Measurements from ENCODE around the gene DACT1.

DACT1 gene

DNA sequence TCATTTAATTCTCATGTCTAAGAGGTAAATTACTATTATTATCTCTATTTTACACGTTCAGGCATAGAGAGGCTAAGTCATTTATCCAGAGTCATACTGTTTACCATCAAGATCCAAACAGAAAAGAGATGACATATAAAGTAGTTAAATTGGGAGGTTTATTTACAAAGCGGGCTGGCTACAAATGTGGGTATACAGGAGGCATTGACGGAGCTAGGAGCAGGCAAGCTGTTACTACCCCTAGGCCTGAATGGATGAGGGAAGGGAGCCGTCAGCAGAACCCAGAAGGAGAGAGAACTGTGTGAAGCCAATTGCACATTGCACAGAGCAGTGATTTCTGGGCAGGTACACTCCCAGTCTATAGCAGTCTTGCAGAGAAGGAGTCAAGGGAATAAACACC lies 39.8 kb downstream of the DACT1 start:
- Histone ChIP-seq H3K9me3 (ENCODE audit: insufficient read depth, low read length) (no peaks in the 10 kb centered on the region), H3K27me3 (ENCODE audit: insufficient read depth, insufficient read length) (no peaks in the 10 kb centered on the region), H3K4me1 (ENCODE audit: insufficient read depth, insufficient read length) (no peaks in the 10 kb centered on the region), H3K9ac (ENCODE audit: insufficient read length, low read depth) (no peak overlapping the region), H3K4me3 (ENCODE audit: insufficient read length, low read depth) (no peak overlapping the region), H3K36me3 (ENCODE audit: insufficient read depth, insufficient read length, low read length) (no peaks in the 10 kb centered on the region)
- TF ChIP-seq YY1 (IDR thresholded peaks at IDR 0.05; ENCODE audit: insufficient read depth, insufficient read length): no peak
- TF ChIP-seq ZNF274 (IDR thresholded peaks at IDR 0.05; ENCODE audit: low read depth, low read length): no peak
- no peak for TF ChIP-seq SUZ12 (IDR thresholded peaks at IDR 0.05; ENCODE audit: extremely low read depth, insufficient read depth, insufficient read length)
- no peak for DNase-seq (ENCODE audit: low read depth, low spot score)

DNA sequence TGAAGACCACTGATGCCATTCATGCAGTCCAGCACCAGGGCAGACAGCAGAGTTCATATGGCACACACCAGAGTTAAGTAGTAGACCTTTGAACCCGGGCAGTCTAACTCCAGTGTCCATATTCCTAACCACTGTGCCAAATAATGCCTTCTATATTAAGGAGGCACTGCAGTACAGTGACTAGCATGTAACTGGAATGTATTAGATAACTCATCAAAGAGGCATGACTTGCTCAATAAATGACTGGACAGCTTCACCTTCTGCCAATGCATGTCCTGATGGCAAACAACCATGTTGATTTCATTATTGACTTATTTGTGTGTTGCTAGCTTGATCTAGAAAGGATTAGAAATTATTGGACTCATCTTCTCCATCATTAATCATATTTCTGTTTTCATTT lies 40.2 kb downstream of the DACT1 start:
- Histone ChIP-seq H3K4me3 (ENCODE audit: insufficient read length, low read depth) (no peak overlapping the region), H3K36me3 (ENCODE audit: insufficient read depth, insufficient read length, low read length) (no peaks in the 10 kb centered on the region), H3K9me3 (ENCODE audit: insufficient read depth, low read length) (no peaks in the 10 kb centered on the region), H3K4me1 (ENCODE audit: insufficient read depth, insufficient read length) (no peaks in the 10 kb centered on the region), H3K9ac (ENCODE audit: insufficient read length, low read depth) (no peak overlapping the region), H3K27me3 (ENCODE audit: insufficient read depth, insufficient read length) (no peaks in the 10 kb centered on the region)
- TF ChIP-seq YY1 (IDR thresholded peaks at IDR 0.05; ENCODE audit: insufficient read depth, insufficient read length) (no peak), SUZ12 (IDR thresholded peaks at IDR 0.05; ENCODE audit: extremely low read depth, insufficient read depth, insufficient read length) (no peak), ZNF274 (IDR thresholded peaks at IDR 0.05; ENCODE audit: low read depth, low read length) (no peak)
- no peak for DNase-seq (ENCODE audit: low read depth, low spot score)

GRCh38 chr14:58680698-58681097 lies 42.9 kb downstream of the DACT1 start:
- no peaks in the 10 kb centered on the region for H3K36me3 ChIP-seq (ENCODE audit: insufficient read depth, insufficient read length, low read length)
- no peaks in the 10 kb centered on the region for H3K27me3 ChIP-seq (ENCODE audit: insufficient read depth, insufficient read length)
- no peak overlapping the region for H3K9ac ChIP-seq (ENCODE audit: insufficient read length, low read depth)
- TF ChIP-seq ZNF274 (IDR thresholded peaks at IDR 0.05; ENCODE audit: low read depth, low read length) (no peak), YY1 (IDR thresholded peaks at IDR 0.05; ENCODE audit: insufficient read depth, insufficient read length) (no peak), SUZ12 (IDR thresholded peaks at IDR 0.05; ENCODE audit: extremely low read depth, insufficient read depth, insufficient read length) (no peak)
- H3K4me1 ChIP-seq (ENCODE audit: insufficient read depth, insufficient read length): no peaks in the 10 kb centered on the region
- H3K9me3 ChIP-seq (ENCODE audit: insufficient read depth, low read length): no peaks in the 10 kb centered on the region
- no peak for DNase-seq (ENCODE audit: low read depth, low spot score)
- H3K4me3 ChIP-seq (ENCODE audit: insufficient read length, low read depth): no peak overlapping the region

DNA sequence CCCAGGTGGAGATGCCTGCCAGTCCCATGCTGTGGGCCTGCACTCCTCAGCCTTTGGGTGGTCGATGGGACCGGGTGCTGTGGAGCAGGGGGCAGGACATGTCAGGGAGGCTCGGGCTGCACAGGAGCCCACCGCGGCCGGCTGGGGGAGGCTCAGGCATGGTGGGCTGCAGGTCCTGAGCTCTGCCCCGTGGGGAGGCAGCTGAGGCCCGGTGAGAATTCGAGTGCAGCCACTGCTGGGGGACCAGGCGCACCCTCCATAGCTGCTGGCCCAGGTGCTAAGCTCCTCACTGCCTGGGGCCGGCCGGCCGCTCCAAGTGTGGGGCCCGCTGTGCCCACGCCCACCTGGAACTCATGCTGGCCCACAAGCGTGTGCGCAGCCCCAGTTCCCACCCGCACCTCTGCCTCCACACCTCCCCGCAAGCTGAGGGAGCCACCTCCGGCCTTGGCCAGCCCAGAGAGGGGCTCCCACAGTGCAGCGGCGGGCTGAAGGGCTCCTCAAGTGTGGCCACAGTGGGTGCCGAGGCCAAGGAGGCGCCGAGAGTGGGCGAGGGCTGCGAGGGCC lies 49.6 kb downstream of the DACT1 start:
- Histone ChIP-seq H3K9me3 (ENCODE audit: insufficient read depth, low read length) (peaks cover 23% of the 10 kb centered on the region), H3K4me3 (ENCODE audit: insufficient read length, low read depth) (no peak overlapping the region), H3K27me3 (ENCODE audit: insufficient read depth, insufficient read length) (no peaks in the 10 kb centered on the region), H3K9ac (ENCODE audit: insufficient read length, low read depth) (no peak overlapping the region), H3K4me1 (ENCODE audit: insufficient read depth, insufficient read length) (no peaks in the 10 kb centered on the region), H3K36me3 (ENCODE audit: insufficient read depth, insufficient read length, low read length) (no peaks in the 10 kb centered on the region)
- no peak for DNase-seq (ENCODE audit: low read depth, low spot score)
- TF ChIP-seq SUZ12 (IDR thresholded peaks at IDR 0.05; ENCODE audit: extremely low read depth, insufficient read depth, insufficient read length): no peak
- TF ChIP-seq YY1 (IDR thresholded peaks at IDR 0.05; ENCODE audit: insufficient read depth, insufficient read length): no peak
- no peak for TF ChIP-seq ZNF274 (IDR thresholded peaks at IDR 0.05; ENCODE audit: low read depth, low read length)

GRCh38 chr14:58690801-58691516 lies 53.2 kb downstream of the DACT1 start:
- Histone ChIP-seq H3K27me3 (ENCODE audit: insufficient read depth, insufficient read length) (no peaks in the 10 kb centered on the region), H3K4me3 (ENCODE audit: insufficient read length, low read depth) (no peak overlapping the region)
- no peak for DNase-seq (ENCODE audit: low read depth, low spot score)

DNA sequence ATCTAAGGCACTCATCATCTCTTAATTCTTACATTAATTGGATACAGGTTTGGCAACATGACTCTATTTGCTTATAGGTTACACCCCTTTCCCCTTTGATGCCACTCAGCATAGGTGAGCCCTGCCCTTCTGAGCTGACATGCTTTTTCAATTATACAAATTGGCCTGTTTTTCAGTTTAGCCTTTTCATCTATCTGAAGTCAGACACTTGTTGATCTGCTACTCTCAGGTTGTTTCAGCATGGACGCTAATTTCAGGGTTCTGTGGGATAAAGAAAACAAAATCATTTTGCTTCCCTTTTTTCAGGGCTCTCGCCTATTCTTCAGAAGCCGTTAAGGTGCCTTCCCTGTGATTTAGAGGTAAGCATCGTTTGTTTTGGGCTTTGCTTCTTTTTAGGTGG lies 55.3 kb downstream of the DACT1 start:
- TF ChIP-seq SUZ12 (IDR thresholded peaks at IDR 0.05; ENCODE audit: extremely low read depth, insufficient read depth, insufficient read length) (no peak), YY1 (IDR thresholded peaks at IDR 0.05; ENCODE audit: insufficient read depth, insufficient read length) (no peak), ZNF274 (IDR thresholded peaks at IDR 0.05; ENCODE audit: low read depth, low read length) (no peak)
- Histone ChIP-seq H3K4me3 (ENCODE audit: insufficient read length, low read depth) (no peak overlapping the region), H3K36me3 (ENCODE audit: insufficient read depth, insufficient read length, low read length) (no peaks in the 10 kb centered on the region), H3K9me3 (ENCODE audit: insufficient read depth, low read length) (peaks cover 12% of the 10 kb centered on the region), H3K4me1 (ENCODE audit: insufficient read depth, insufficient read length) (no peaks in the 10 kb centered on the region), H3K27me3 (ENCODE audit: insufficient read depth, insufficient read length) (no peaks in the 10 kb centered on the region), H3K9ac (ENCODE audit: insufficient read length, low read depth) (no peak overlapping the region)
- DNase-seq (ENCODE audit: low read depth, low spot score): no peak

More at GRCh38 chr14:58690801-58691516, 53.2 kb downstream of the DACT1 start:
- no peak overlapping the region for H3K9ac ChIP-seq (ENCODE audit: insufficient read length, low read depth)
- H3K36me3 ChIP-seq (ENCODE audit: insufficient read depth, insufficient read length, low read length): no peaks in the 10 kb centered on the region
- no peak for TF ChIP-seq ZNF274 (IDR thresholded peaks at IDR 0.05; ENCODE audit: low read depth, low read length)
- no peak for TF ChIP-seq YY1 (IDR thresholded peaks at IDR 0.05; ENCODE audit: insufficient read depth, insufficient read length)
- no peak for TF ChIP-seq SUZ12 (IDR thresholded peaks at IDR 0.05; ENCODE audit: extremely low read depth, insufficient read depth, insufficient read length)
- H3K9me3 ChIP-seq (ENCODE audit: insufficient read depth, low read length): peaks cover 23% of the 10 kb centered on the region
- H3K4me1 ChIP-seq (ENCODE audit: insufficient read depth, insufficient read length): no peaks in the 10 kb centered on the region

GRCh38 chr14:58695514-58695913 lies 57.8 kb downstream of the DACT1 start:
- no peaks in the 10 kb centered on the region for H3K4me1 ChIP-seq (ENCODE audit: insufficient read depth, insufficient read length)
- H3K4me3 ChIP-seq (ENCODE audit: insufficient read length, low read depth): no peak overlapping the region
- H3K9me3 ChIP-seq (ENCODE audit: insufficient read depth, low read length): no peaks in the 10 kb centered on the region
- TF ChIP-seq SUZ12 (IDR thresholded peaks at IDR 0.05; ENCODE audit: extremely low read depth, insufficient read depth, insufficient read length): no peak
- no peak for TF ChIP-seq ZNF274 (IDR thresholded peaks at IDR 0.05; ENCODE audit: low read depth, low read length)
- no peak for TF ChIP-seq YY1 (IDR thresholded peaks at IDR 0.05; ENCODE audit: insufficient read depth, insufficient read length)
- no peaks in the 10 kb centered on the region for H3K36me3 ChIP-seq (ENCODE audit: insufficient read depth, insufficient read length, low read length)
- no peak overlapping the region for H3K9ac ChIP-seq (ENCODE audit: insufficient read length, low read depth)
- H3K27me3 ChIP-seq (ENCODE audit: insufficient read depth, insufficient read length): no peaks in the 10 kb centered on the region
- DNase-seq (ENCODE audit: low read depth, low spot score): no peak
